Stimulated activated CD4-positive, alpha-beta T cell treated with anti-CD3 and anti-CD28 coated beads, Interleukin-1b, Interleukin-23, amount 100 ng/mL, for 48 hours (primary cell): Measurements from ENCODE around the gene IL10RA.
"Not testable (repeated sequence)": the region's sequence is repeated elsewhere in the genome, so short reads cannot be mapped to it uniquely, and the experiment has no call there.

Experiments
- DNase-seq: peaks from one replicate; pipeline ENCODE4 v3.0.0-alpha.2; 2020

Gene IL10RA

GRCh38 chr11:117985953-117986887 is at the start of gene IL10RA:
IL10RA (plus strand) TSS chr11:117986394; CDS start chr11:117986468, 74 bp downstream.
- peak; percentile 83 for DNase-seq

GRCh38 chr11:117936973-117937372 is 49.2 kb upstream of the IL10RA start:
- DNase-seq: no peak

GRCh38 chr11:117940736-117941135 is 45.5 kb upstream of the IL10RA start:
- DNase-seq: no peak

GRCh38 chr11:117941163-117941707 is 45.0 kb upstream of the IL10RA start:
- DNase-seq: no peak

- DNase-seq: no peak
Observed at GRCh38 chr11:117941976-117942654, 44.1 kb upstream of the IL10RA start.

GRCh38 chr11:117944554-117944953 is 41.6 kb upstream of the IL10RA start:
- DNase-seq: no peak

- no peak for DNase-seq
Observed at GRCh38 chr11:117945047-117945810, 41.0 kb upstream of the IL10RA start.

GRCh38 chr11:117946156-117946841 is 39.9 kb upstream of the IL10RA start:
- no peak for DNase-seq

- peak; percentile 87 for DNase-seq
Observed at GRCh38 chr11:117946842-117947526, 39.2 kb upstream of the IL10RA start.

- not testable (repeated sequence) for DNase-seq
Observed at GRCh38 chr11:117947751-117948150, 38.4 kb upstream of the IL10RA start.

GRCh38 chr11:117948466-117948865 is 37.7 kb upstream of the IL10RA start:
- not testable (repeated sequence) for DNase-seq

GRCh38 chr11:117949062-117949461 is 37.1 kb upstream of the IL10RA start:
- no peak for DNase-seq

- peak; percentile 54 for DNase-seq
Observed at GRCh38 chr11:117950301-117950700, 35.9 kb upstream of the IL10RA start.

GRCh38 chr11:117950993-117951961 is 34.9 kb upstream of the IL10RA start:
- peak; percentile 34 for DNase-seq

- DNase-seq: peak; percentile 49
Observed at GRCh38 chr11:117953024-117953671, 33.0 kb upstream of the IL10RA start.

GRCh38 chr11:117958949-117959348 is 27.2 kb upstream of the IL10RA start:
- DNase-seq: no peak

- no peak for DNase-seq
Observed at GRCh38 chr11:117959438-117960149, 26.6 kb upstream of the IL10RA start.

- no peak for DNase-seq
Observed at GRCh38 chr11:117960406-117960805, 25.8 kb upstream of the IL10RA start.

- DNase-seq: no peak
Observed at GRCh38 chr11:117961896-117962295, 24.3 kb upstream of the IL10RA start.
